ENCODE results near the gene LAMA3.

The LAMA3 gene

GRCh38 chr18:23650968-23651927 is 38.0 kb upstream of the LAMA3 start:
- TF ChIP-seq CTCF (conservative IDR thresholded peaks at IDR 0.05; ENCODE audit: low read length): no peak
- no peak for TF ChIP-seq EZH2phosphoT487 (IDR thresholded peaks at IDR 0.05; ENCODE audit: borderline replicate concordance)
- Histone ChIP-seq H3K9me3 (ENCODE audit: insufficient read depth, low read depth, low read length) (no peaks in the 10 kb centered on the region), H3F3A (ENCODE audit: low read depth) (no peaks in the 10 kb centered on the region), H3K27me3 (ENCODE audit: insufficient read depth, low read length, poor library complexity, severe bottlenecking) (no peaks in the 10 kb centered on the region), H3K36me3 (ENCODE audit: insufficient read depth, low read length) (no peaks in the 10 kb centered on the region), H2AFZ (ENCODE audit: low read length) (no peak overlapping the region), H3K79me2 (ENCODE audit: insufficient read depth, low read length) (no peaks in the 10 kb centered on the region), H4K20me1 (ENCODE audit: insufficient read depth, low read length, poor library complexity, severe bottlenecking) (no peaks in the 10 kb centered on the region), H3K4me3 (ENCODE audit: low read length, poor library complexity, severe bottlenecking) (no peak overlapping the region), H3K9ac (ENCODE audit: low read depth, low read length, poor library complexity, severe bottlenecking) (no peak overlapping the region), H3K9me2 (replicated peaks; ENCODE audit: low read depth, low read length) (no peaks in the 10 kb centered on the region), H3K4me2 (ENCODE audit: low read depth, low read length, poor library complexity, severe bottlenecking) (no peak overlapping the region), H3K4me1 (ENCODE audit: insufficient read depth, low read length, poor library complexity, severe bottlenecking) (no peaks in the 10 kb centered on the region)

GRCh38 chr18:23652232-23652631 is 37.0 kb upstream of the LAMA3 start:
- Histone ChIP-seq H2AFZ (ENCODE audit: low read length) (no peak overlapping the region), H3K9ac (ENCODE audit: low read depth, low read length, poor library complexity, severe bottlenecking) (no peak overlapping the region), H3K4me2 (ENCODE audit: low read depth, low read length, poor library complexity, severe bottlenecking) (no peak overlapping the region), H3K27me3 (ENCODE audit: insufficient read depth, low read length, poor library complexity, severe bottlenecking) (no peaks in the 10 kb centered on the region), H3F3A (ENCODE audit: low read depth) (no peaks in the 10 kb centered on the region), H4K20me1 (ENCODE audit: insufficient read depth, low read length, poor library complexity, severe bottlenecking) (no peaks in the 10 kb centered on the region), H3K4me1 (ENCODE audit: insufficient read depth, low read length, poor library complexity, severe bottlenecking) (no peaks in the 10 kb centered on the region), H3K9me3 (ENCODE audit: insufficient read depth, low read depth, low read length) (no peaks in the 10 kb centered on the region), H3K36me3 (ENCODE audit: insufficient read depth, low read length) (no peaks in the 10 kb centered on the region), H3K9me2 (replicated peaks; ENCODE audit: low read depth, low read length) (no peaks in the 10 kb centered on the region), H3K4me3 (ENCODE audit: low read length, poor library complexity, severe bottlenecking) (no peak overlapping the region), H3K79me2 (ENCODE audit: insufficient read depth, low read length) (no peaks in the 10 kb centered on the region)
- TF ChIP-seq CTCF (conservative IDR thresholded peaks at IDR 0.05; ENCODE audit: low read length): no peak
- TF ChIP-seq EZH2phosphoT487 (IDR thresholded peaks at IDR 0.05; ENCODE audit: borderline replicate concordance): no peak

DNA sequence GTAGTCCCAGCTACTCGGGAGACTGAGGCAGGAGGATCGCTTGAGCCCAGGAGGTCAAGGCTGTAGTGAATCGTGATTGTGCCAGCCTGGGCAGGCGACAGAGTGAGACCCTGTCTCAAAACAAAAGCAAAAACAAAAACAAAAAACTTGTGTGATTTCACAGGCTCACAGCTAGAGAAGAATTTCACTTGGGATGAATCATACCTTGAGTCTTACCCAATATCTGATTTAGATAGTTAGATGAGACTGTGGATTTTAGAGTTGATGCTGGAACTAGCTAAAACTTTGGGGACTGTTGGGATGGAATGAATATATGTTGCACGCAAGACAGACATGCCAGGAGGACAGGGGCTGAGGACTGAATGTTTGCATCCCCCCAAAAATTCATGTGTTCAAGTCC is 31.0 kb upstream of the LAMA3 start:
- Histone ChIP-seq H3K79me2 (ENCODE audit: insufficient read depth, low read length) (no peaks in the 10 kb centered on the region), H3F3A (ENCODE audit: low read depth) (no peaks in the 10 kb centered on the region), H3K4me1 (ENCODE audit: insufficient read depth, low read length, poor library complexity, severe bottlenecking) (peaks cover 13% of the 10 kb centered on the region), H3K9me3 (ENCODE audit: insufficient read depth, low read depth, low read length) (no peaks in the 10 kb centered on the region), H3K4me3 (ENCODE audit: low read length, poor library complexity, severe bottlenecking) (no peak overlapping the region), H3K4me2 (ENCODE audit: low read depth, low read length, poor library complexity, severe bottlenecking) (no peak overlapping the region), H4K20me1 (ENCODE audit: insufficient read depth, low read length, poor library complexity, severe bottlenecking) (no peaks in the 10 kb centered on the region), H3K27me3 (ENCODE audit: insufficient read depth, low read length, poor library complexity, severe bottlenecking) (peaks cover 16% of the 10 kb centered on the region), H3K9ac (ENCODE audit: low read depth, low read length, poor library complexity, severe bottlenecking) (no peak overlapping the region), H3K9me2 (replicated peaks; ENCODE audit: low read depth, low read length) (no peaks in the 10 kb centered on the region), H2AFZ (ENCODE audit: low read length) (no peak overlapping the region), H3K36me3 (ENCODE audit: insufficient read depth, low read length) (no peaks in the 10 kb centered on the region)
- TF ChIP-seq EZH2phosphoT487 (IDR thresholded peaks at IDR 0.05; ENCODE audit: borderline replicate concordance) (no peak), CTCF (conservative IDR thresholded peaks at IDR 0.05; ENCODE audit: low read length) (no peak)

Measured in Loucy (cell line).